ENCODE measurements around the gene TSPAN32.

TSPAN32 gene

GRCh38 chr11:2302306-2302895, 588 bp downstream of the TSPAN32 start:
- DNase-seq (ENCODE audit: low read depth, low spot score): no peak
- H3K27ac ChIP-seq: no peak overlapping the region

- no peak for DNase-seq (ENCODE audit: low read depth, low spot score)
- no peak overlapping the region for H3K27ac ChIP-seq
Observed at GRCh38 chr11:2302896-2303626, 1.2 kb downstream of the TSPAN32 start.

- no peak overlapping the region for H3K27ac ChIP-seq
Observed at GRCh38 chr11:2303627-2304505, 2.1 kb downstream of the TSPAN32 start.

GRCh38 chr11:2304506-2305139, 2.8 kb downstream of the TSPAN32 start:
- H3K27ac ChIP-seq: no peak overlapping the region
- DNase-seq (ENCODE audit: low read depth, low spot score): no peak

More at GRCh38 chr11:2303627-2304505, 2.1 kb downstream of the TSPAN32 start:
- DNase-seq (ENCODE audit: low read depth, low spot score): no peak

- no peak overlapping the region for H3K27ac ChIP-seq
- DNase-seq (ENCODE audit: low read depth, low spot score): no peak
Observed at GRCh38 chr11:2305140-2305778, 3.4 kb downstream of the TSPAN32 start.

GRCh38 chr11:2305788-2306451, 4.1 kb downstream of the TSPAN32 start:
- no peak overlapping the region for H3K27ac ChIP-seq
- no peak for DNase-seq (ENCODE audit: low read depth, low spot score)

- H3K27ac ChIP-seq: no peak overlapping the region
- no peak for DNase-seq (ENCODE audit: low read depth, low spot score)
Observed at GRCh38 chr11:2306452-2306823, 4.6 kb downstream of the TSPAN32 start.

- DNase-seq (ENCODE audit: low read depth, low spot score): no peak
- no peak overlapping the region for H3K27ac ChIP-seq
Observed at GRCh38 chr11:2306877-2307500, 5.2 kb downstream of the TSPAN32 start.

- DNase-seq (ENCODE audit: low read depth, low spot score): no peak
- no peak overlapping the region for H3K27ac ChIP-seq
Observed at GRCh38 chr11:2307501-2308331, 5.9 kb downstream of the TSPAN32 start.

- H3K27ac ChIP-seq: no peak overlapping the region
- no peak for DNase-seq (ENCODE audit: low read depth, low spot score)
Observed at GRCh38 chr11:2308713-2309112, 6.9 kb downstream of the TSPAN32 start.

GRCh38 chr11:2309251-2310072, 7.6 kb downstream of the TSPAN32 start:
- DNase-seq (ENCODE audit: low read depth, low spot score): no peak
- H3K27ac ChIP-seq: no peak overlapping the region

GRCh38 chr11:2310073-2310785, 8.4 kb downstream of the TSPAN32 start:
- H3K27ac ChIP-seq: no peak overlapping the region
- no peak for DNase-seq (ENCODE audit: low read depth, low spot score)

- DNase-seq (ENCODE audit: low read depth, low spot score): no peak
- H3K27ac ChIP-seq: no peak overlapping the region
Observed at GRCh38 chr11:2310786-2311352, 9.1 kb downstream of the TSPAN32 start.

- H3K27ac ChIP-seq: no peak overlapping the region
Observed at GRCh38 chr11:2311353-2312133, 9.7 kb downstream of the TSPAN32 start.

GRCh38 chr11:2312232-2313042, 10.6 kb downstream of the TSPAN32 start:
- no peak for DNase-seq (ENCODE audit: low read depth, low spot score)
- no peak overlapping the region for H3K27ac ChIP-seq

More at GRCh38 chr11:2311353-2312133, 9.7 kb downstream of the TSPAN32 start:
- no peak for DNase-seq (ENCODE audit: low read depth, low spot score)

Data from epithelial cell of prostate (primary cell).